IPS-15b (cell line): Measurements from ENCODE around the gene THOC1.

Experiments used
- H3K27me3 ChIP-seq: one replicate; pipeline ENCODE4 v1.6.1; 2013; ENCODE audit warnings: low read length; ENCODE audit not compliant: control insufficient read depth, insufficient read depth
- H3K36me3 ChIP-seq: one replicate; pipeline ENCODE4 v1.6.1; 2013; ENCODE audit warnings: low read length; ENCODE audit not compliant: control insufficient read depth, insufficient read depth
- H3K4me1 ChIP-seq: one replicate; pipeline ENCODE4 v1.6.1; 2013; ENCODE audit warnings: mild to moderate bottlenecking, low read length; ENCODE audit not compliant: control insufficient read depth, insufficient read depth
- H3K4me3 ChIP-seq: one replicate; pipeline ENCODE4 v1.5.1; 2013; ENCODE audit warnings: low read depth, low read length
- H3K9ac ChIP-seq: one replicate; pipeline ENCODE4 v1.6.1; 2013; ENCODE audit warnings: low read depth, mild to moderate bottlenecking, low read length
- H3K9me3 ChIP-seq: one replicate; pipeline ENCODE4 v1.6.1; 2013; ENCODE audit warnings: mild to moderate bottlenecking, low read length; ENCODE audit not compliant: control insufficient read depth, insufficient read depth

Gene THOC1

GRCh38 chr18:272650-273049 is 4.8 kb upstream of the THOC1 start:
- H3K9me3 ChIP-seq: no peaks in the 10 kb centered on the region
- no peaks in the 10 kb centered on the region for H3K4me1 ChIP-seq
- no peak overlapping the region for H3K9ac ChIP-seq
- no peaks in the 10 kb centered on the region for H3K27me3 ChIP-seq
- H3K4me3 ChIP-seq: no peak overlapping the region
- no peaks in the 10 kb centered on the region for H3K36me3 ChIP-seq

- no peaks in the 10 kb centered on the region for H3K9me3 ChIP-seq
- no peak overlapping the region for H3K4me3 ChIP-seq
- no peaks in the 10 kb centered on the region for H3K4me1 ChIP-seq
- no peaks in the 10 kb centered on the region for H3K27me3 ChIP-seq
- no peaks in the 10 kb centered on the region for H3K36me3 ChIP-seq
- no peak overlapping the region for H3K9ac ChIP-seq
Measured at GRCh38 chr18:269480-270095, 1.7 kb upstream of the THOC1 start.

- Histone ChIP-seq H3K36me3 (peaks cover 4% of the 10 kb centered on the region), H3K27me3 (no peaks in the 10 kb centered on the region), H3K4me1 (no peaks in the 10 kb centered on the region), H3K9ac (peak overlapping the region; percentile 97), H3K9me3 (no peaks in the 10 kb centered on the region), H3K4me3 (peak overlapping the region; percentile 96)
Measured at GRCh38 chr18:267380-267687, 513 bp downstream of the THOC1 start.

- no peaks in the 10 kb centered on the region for H3K4me1 ChIP-seq
- no peak overlapping the region for H3K4me3 ChIP-seq
- H3K9ac ChIP-seq: no peak overlapping the region
- peaks cover 4% of the 10 kb centered on the region for H3K36me3 ChIP-seq
- no peaks in the 10 kb centered on the region for H3K27me3 ChIP-seq
- H3K9me3 ChIP-seq: no peaks in the 10 kb centered on the region
Measured at GRCh38 chr18:261398-262073, 6.3 kb downstream of the THOC1 start.

GRCh38 chr18:260547-260946 is 7.3 kb downstream of the THOC1 start:
- Histone ChIP-seq H3K4me1 (no peaks in the 10 kb centered on the region), H3K9ac (no peak overlapping the region), H3K4me3 (no peak overlapping the region), H3K9me3 (no peaks in the 10 kb centered on the region), H3K27me3 (no peaks in the 10 kb centered on the region), H3K36me3 (peaks cover 10% of the 10 kb centered on the region)

- Histone ChIP-seq H3K27me3 (no peaks in the 10 kb centered on the region), H3K4me1 (no peaks in the 10 kb centered on the region), H3K36me3 (peaks cover 16% of the 10 kb centered on the region), H3K4me3 (no peak overlapping the region), H3K9me3 (no peaks in the 10 kb centered on the region), H3K9ac (no peak overlapping the region)
Measured at GRCh38 chr18:255171-255570, 12.7 kb downstream of the THOC1 start.

- Histone ChIP-seq H3K36me3 (peaks cover 18% of the 10 kb centered on the region), H3K4me3 (no peak overlapping the region), H3K4me1 (no peaks in the 10 kb centered on the region), H3K9ac (no peak overlapping the region), H3K27me3 (no peaks in the 10 kb centered on the region), H3K9me3 (no peaks in the 10 kb centered on the region)
Measured at GRCh38 chr18:253121-253520, 14.7 kb downstream of the THOC1 start.

GRCh38 chr18:251572-251971 is 16.3 kb downstream of the THOC1 start:
- H3K36me3 ChIP-seq: peaks cover 19% of the 10 kb centered on the region
- H3K4me1 ChIP-seq: no peaks in the 10 kb centered on the region
- no peaks in the 10 kb centered on the region for H3K9me3 ChIP-seq
- H3K9ac ChIP-seq: no peak overlapping the region
- H3K27me3 ChIP-seq: no peaks in the 10 kb centered on the region
- H3K4me3 ChIP-seq: no peak overlapping the region

- no peaks in the 10 kb centered on the region for H3K27me3 ChIP-seq
- no peak overlapping the region for H3K4me3 ChIP-seq
- H3K4me1 ChIP-seq: no peaks in the 10 kb centered on the region
- no peak overlapping the region for H3K9ac ChIP-seq
- H3K9me3 ChIP-seq: no peaks in the 10 kb centered on the region
- H3K36me3 ChIP-seq: peaks cover 14% of the 10 kb centered on the region
Measured at GRCh38 chr18:250685-251084, 17.2 kb downstream of the THOC1 start.

- Histone ChIP-seq H3K9ac (no peak overlapping the region), H3K36me3 (peaks cover 12% of the 10 kb centered on the region), H3K4me1 (no peaks in the 10 kb centered on the region), H3K4me3 (no peak overlapping the region), H3K9me3 (no peaks in the 10 kb centered on the region), H3K27me3 (no peaks in the 10 kb centered on the region)
Measured at GRCh38 chr18:248053-248452, 19.8 kb downstream of the THOC1 start.

- H3K36me3 ChIP-seq: peaks cover 9% of the 10 kb centered on the region
- no peak overlapping the region for H3K4me3 ChIP-seq
- H3K4me1 ChIP-seq: no peaks in the 10 kb centered on the region
Measured at GRCh38 chr18:245282-245847, 22.5 kb downstream of the THOC1 start.

GRCh38 chr18:240175-240574 is 27.7 kb downstream of the THOC1 start:
- no peak overlapping the region for H3K9ac ChIP-seq
- H3K27me3 ChIP-seq: no peaks in the 10 kb centered on the region
- no peak overlapping the region for H3K4me3 ChIP-seq
- H3K4me1 ChIP-seq: no peaks in the 10 kb centered on the region
- no peaks in the 10 kb centered on the region for H3K9me3 ChIP-seq
- peaks cover 7% of the 10 kb centered on the region for H3K36me3 ChIP-seq

More at GRCh38 chr18:245282-245847, 22.5 kb downstream of the THOC1 start:
- Histone ChIP-seq H3K9me3 (no peaks in the 10 kb centered on the region), H3K9ac (no peak overlapping the region), H3K27me3 (no peaks in the 10 kb centered on the region)
